Fibroblast of upper back skin (primary cell): ENCODE data around the gene TM9SF2.
"Not testable (repeated sequence)": the region's sequence is repeated elsewhere in the genome, so short reads cannot be mapped to it uniquely, and the experiment has no call there.

ENCODE experiments used
- DNase-seq: peaks from one replicate; pipeline ENCODE4 v3.0.0-alpha.2; 2013

TM9SF2 gene

GRCh38 chr13:99542788-99543406, 41.6 kb downstream of the TM9SF2 start:
- DNase-seq = no peak

DNA sequence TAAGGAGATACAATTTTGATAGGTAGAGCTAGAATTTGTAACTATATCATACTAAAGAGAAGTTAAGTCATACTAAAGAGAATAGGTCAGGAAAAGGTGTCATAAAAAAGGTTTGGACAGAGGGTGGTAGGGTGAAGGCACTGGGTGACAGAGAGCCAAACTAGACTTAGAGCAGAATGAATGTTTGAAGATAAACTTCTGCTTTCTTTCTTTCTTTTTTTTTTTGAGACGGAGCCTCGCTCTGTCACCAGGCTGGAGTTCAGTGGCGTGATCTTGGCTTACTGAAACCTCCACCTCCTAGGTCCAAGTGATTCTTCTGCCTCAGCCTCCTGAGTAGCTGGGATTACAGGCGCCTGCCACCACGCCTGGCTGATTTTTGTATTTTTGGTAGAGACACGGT, 44.1 kb downstream of the TM9SF2 start:
- DNase-seq = no peak

DNA sequence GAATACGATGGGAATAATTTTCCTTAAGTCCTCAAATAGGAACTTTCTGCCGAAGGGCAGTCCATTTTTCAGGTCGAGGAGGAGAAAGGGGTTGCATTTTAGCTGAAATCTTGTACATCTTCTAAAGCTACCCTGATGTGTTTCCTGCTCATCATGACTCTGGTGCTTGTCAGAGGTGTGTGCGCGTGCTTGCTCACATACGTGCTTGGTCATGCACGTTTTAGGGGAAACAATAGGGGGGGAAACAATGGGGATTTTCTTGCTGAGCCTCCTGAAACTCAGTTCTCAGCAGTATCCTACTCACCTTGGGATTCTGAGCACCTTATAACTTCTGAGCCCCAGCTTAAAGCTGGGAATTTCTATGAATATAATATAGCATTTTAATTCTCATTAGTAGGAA, 44.7 kb downstream of the TM9SF2 start:
- no peak for DNase-seq

DNA sequence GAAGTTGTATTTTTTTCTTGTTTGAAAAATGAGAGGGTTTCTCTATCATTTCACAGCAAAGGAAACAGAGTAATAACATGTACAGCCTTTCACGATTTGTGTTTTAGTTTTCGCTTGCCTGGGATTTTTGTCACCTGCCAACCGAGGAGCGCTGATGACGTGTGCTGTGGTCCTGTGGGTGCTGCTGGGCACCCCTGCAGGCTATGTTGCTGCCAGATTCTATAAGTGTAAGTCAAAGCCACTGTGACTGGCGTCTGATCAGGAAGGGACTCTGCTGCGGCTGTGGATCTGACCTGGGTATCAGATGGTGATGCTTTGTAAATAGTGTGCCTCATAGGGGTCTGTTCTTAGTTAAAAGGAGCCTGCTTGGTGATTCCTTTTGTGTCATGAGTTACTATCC, 45.6 kb downstream of the TM9SF2 start:
- DNase-seq = no peak

- no peak for DNase-seq
These were observed 47.2 kb downstream of the TM9SF2 start for GRCh38 chr13:99548448-99548847.

DNA sequence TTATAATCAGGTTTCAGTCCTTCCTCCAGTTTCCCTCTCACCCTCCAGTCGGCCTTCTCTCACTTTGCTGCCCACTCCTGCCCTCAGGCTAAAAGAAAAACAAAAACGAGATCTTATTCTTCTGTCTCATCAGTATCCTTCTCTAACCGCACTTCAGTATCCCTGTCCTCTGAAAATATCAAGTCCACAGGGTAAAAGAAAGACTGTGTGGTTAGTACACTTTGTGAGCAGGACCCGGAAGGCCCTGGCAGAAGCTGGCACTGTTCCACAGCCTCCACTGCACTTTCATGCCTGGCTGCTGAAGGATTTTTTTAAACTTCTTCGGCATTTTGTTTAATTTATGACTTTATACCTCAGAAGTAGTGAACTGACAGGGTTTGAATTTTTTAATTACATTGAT, 51.8 kb downstream of the TM9SF2 start:
- DNase-seq = no peak

DNA sequence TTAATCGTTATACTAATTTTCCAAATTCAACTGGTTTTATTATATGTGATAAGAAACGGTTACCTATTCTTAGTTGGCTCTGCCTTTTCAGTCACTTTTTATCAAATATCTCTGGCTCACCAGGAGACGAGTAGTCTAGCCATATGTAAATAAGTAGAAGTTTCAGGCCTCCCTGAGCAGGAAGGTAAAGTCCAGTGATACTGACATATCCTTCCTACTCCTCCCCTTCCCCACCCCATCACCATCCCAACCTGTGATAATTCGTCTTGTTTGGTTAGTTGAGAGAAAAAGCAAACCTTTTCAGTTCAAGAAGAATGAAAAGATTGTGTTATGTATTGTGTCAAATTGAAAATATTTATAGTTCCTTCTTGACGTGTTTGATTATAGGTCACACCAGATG, 53.9 kb downstream of the TM9SF2 start:
- DNase-seq = no peak

- DNase-seq = no peak
These were observed 55.7 kb downstream of the TM9SF2 start for GRCh38 chr13:99556867-99557443.

- peak; percentile 10 for DNase-seq
These were observed 57.4 kb downstream of the TM9SF2 start for GRCh38 chr13:99558570-99559180.

GRCh38 chr13:99559560-99559959, 58.3 kb downstream of the TM9SF2 start:
- no peak for DNase-seq

- DNase-seq = no peak
These were observed 62.1 kb downstream of the TM9SF2 start for GRCh38 chr13:99563404-99563803.

- DNase-seq = no peak
These were observed 63.1 kb downstream of the TM9SF2 start for GRCh38 chr13:99564386-99564785.

- DNase-seq = no peak
These were observed 64.3 kb downstream of the TM9SF2 start for GRCh38 chr13:99565478-99566124.

DNA sequence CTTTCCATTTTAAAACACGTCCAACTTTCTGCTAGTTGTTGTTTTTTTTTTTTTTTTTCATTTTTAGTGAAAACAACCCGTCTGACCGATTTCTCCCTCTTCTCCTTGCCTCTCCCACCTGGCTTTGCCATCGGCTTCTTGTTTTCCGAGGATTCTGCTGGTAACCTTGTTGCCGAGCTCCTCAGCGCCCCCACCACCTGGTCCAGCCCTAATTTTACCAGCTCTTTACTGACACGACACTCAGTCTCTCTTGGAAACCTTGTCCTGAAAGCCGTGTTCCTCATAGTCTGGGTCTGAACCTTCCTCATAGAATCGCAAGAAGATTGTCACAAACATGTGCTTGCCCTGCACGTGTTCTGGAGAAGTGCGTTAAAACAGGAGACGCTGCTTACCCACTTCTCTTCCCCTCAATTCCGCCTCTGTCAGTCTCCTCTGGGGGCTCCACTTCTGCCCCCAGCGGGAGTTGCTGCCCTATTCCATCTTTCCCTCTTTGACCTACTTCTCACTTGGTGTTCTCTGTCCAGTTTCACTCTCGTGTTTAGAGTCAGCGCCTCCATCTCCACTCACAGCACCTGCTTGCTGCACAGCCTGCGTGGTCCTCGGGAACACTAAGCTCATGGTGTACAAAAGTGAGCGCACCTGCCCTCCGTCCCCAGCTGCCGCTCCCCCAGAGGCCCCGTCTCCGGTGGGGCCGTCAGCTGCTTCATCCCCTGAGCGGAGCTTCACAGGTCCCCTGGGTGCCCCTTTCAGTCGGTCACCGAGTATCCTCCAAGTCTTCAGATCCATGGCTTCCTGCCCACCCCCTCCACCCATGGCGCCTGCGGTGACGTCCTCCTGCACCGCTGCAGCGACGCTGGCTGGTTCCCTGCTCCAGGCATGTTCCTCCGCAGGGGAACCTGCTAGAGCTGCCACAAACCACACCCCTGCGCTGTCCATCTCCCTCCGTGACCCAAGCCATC, 65.1 kb downstream of the TM9SF2 start:
- no peak for DNase-seq

DNA sequence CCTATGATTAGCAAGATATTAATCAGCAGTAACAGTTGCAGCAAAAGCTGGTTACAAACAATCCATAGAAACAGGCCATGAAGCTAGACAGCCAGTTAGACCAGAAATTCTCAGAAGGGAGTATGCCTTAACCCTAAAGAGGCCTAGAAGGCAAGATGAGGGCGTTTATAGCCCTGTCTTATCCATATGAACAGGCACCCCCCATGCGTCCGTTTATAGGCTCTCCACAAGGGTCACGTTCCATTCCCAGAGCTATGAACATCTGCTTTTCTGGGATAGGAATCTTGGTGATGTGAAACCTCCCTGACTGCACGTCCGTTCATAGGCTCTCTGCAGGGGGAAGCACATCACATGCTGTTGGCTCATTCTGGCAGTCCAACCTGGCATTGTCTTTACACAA, 67.6 kb downstream of the TM9SF2 start:
- DNase-seq = not testable (repeated sequence)

DNA sequence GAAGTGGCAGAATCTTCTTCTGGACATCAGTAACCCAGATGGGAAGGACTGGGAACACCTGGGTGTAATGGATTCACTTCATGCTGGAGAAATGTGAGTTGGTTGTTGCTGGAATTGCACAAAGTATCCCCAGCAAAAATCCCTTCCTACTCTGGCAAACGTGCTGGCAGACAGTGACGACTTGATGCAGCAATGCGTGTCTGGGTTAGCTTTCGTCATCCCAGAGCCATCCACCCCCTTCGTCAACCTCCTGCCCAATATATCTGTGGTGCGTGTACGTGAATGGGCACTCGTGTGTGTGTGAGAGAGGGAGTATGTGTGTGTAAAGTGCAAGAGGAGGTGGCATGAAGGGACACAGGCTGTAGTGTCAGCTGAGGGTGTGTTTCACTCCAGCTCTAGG, 70.9 kb downstream of the TM9SF2 start:
- peak; percentile 39 for DNase-seq

GRCh38 chr13:99572921-99573320, 71.6 kb downstream of the TM9SF2 start:
- DNase-seq = peak; percentile 11

GRCh38 chr13:99575376-99576120, 74.3 kb downstream of the TM9SF2 start:
- DNase-seq = no peak

DNA sequence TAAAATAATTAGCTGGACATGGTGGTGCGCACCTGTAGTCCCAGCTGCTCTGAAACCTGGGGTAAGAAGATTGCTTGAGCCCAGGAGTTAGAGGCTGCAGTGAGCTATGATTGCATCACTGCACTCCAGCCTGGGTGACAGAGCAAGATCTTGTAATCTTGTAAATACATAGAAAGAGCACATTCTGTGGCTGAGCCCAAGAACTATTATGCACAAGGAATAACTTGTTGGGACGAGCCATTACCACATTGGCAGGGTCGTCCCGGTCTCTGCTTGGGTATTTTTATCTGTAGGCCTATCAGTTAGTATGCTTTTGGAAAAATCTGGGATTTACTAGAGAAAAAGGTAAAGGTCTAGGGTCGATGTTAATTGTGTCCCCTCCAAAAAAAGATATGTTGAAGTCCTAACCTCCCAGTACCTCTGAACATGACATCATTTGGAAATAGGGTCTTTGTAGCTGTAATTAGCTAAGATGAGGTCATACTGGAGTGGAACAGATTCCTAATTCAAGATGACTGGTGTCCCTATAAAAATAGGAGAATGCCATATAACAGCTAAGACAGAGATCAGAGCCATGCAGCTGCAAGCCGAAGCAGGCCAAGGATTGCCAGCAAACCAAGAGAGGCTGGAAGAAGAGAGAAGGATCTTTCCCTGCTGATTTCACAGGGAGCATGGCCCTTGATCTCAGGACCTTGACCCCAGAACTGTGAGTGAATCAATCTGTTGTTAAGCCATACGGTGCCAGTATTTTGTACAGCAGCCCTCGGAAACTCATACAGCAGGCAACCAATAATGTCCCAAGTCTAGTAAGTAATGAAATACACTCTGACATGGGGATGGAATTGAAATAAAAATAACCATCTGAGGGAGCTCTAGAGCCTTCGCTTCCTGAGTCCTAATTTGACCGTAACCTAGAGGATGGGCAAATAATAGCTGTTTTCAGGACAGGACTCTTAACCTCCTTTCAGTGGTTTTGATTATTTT, 77.0 kb downstream of the TM9SF2 start:
- no peak for DNase-seq

GRCh38 chr13:99580500-99581268, 79.4 kb downstream of the TM9SF2 start:
- DNase-seq = no peak
